ENCODE data around the gene CAPN13.

CAPN13 gene, protein sequence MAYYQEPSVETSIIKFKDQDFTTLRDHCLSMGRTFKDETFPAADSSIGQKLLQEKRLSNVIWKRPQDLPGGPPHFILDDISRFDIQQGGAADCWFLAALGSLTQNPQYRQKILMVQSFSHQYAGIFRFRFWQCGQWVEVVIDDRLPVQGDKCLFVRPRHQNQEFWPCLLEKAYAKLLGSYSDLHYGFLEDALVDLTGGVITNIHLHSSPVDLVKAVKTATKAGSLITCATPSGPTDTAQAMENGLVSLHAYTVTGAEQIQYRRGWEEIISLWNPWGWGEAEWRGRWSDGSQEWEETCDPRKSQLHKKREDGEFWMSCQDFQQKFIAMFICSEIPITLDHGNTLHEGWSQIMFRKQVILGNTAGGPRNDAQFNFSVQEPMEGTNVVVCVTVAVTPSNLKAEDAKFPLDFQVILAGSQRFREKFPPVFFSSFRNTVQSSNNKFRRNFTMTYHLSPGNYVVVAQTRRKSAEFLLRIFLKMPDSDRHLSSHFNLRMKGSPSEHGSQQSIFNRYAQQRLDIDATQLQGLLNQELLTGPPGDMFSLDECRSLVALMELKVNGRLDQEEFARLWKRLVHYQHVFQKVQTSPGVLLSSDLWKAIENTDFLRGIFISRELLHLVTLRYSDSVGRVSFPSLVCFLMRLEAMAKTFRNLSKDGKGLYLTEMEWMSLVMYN

DNA sequence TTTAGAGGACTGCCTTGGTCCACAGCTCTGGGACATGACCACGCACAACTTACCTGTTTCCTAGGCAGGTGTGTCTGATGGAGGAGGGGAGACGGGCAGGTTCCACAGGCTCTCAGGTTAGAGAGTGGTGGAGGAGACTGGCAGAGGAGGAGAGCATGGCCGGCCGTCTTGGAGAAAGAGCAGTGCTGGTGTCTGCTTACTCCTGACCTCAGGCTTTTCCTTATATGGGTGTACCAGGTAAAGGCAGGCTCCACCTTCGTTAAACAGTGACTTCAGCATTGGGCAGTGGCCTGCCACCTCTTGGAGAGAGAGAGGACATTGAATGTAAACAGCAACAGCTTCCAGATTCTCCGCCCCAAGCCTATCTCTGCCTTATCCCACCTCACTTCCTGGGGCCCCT is at the start of gene CAPN13:
CAPN13 (minus strand) TSS at position 198 of the 400 bp plus-strand sequence. CDS start 20,121 bp downstream, outside the sequence.
- DNase-seq: no peak

DNA sequence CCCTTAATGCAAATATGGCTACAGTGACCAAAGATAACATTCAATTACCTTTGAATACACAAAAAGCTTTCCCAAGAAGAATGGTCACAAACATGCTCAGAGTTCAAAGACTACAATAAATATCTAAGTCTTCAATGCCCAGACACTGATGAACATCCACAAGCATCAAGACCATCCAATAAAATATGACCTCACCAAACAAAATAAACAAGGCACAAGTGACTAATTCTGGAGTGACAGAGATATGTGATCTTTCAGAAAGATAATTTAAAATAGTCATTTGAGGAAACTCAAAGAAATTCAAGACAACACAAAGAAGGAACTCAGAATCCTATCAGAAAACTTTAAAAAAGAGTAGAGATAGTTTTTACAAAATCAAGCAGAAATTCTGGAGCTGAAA is 40.6 kb upstream of the CAPN13 start:
- no peak for DNase-seq

- DNase-seq: no peak
Observed at GRCh38 chr2:30847329-30847728, 40.1 kb upstream of the CAPN13 start.

DNA sequence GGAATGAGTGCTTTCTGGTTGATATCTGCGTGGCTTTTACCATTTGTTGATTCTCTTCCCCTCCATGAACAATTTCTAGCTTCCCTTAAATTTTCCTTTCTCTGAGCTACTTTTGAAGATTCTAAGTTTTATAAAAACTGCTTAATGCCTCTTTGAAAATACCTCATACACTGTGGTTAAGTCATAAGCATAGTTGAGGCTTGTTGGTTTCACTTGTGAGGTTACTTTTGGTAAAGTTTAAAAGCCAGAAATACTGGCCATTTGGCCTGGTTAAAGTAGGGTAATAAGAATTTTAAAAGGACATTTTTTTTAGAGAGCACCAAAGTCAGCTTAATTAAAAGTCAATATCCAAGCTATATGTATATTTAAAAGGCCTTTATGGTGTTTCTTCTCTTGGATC is 21.3 kb upstream of the CAPN13 start:
- DNase-seq: no peak

DNA sequence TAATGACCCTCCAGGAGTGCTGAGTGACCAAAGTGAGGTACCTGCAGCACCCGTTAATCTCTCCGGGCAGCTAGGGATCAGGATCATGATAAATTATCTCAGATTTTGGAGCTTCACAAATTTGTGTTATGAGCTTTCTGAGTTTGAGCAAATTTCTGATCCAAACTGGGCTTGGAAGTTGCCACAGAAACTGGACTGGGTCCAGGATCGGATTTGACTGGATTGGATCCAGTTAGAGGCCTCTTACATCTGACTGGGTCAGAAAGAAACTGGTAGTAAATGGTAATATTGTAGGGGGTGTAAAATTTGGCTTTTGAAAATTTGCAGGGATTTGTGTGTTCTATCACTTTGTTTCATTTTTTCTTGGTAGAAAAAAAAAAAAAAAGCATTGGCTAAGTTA is 19.7 kb upstream of the CAPN13 start:
- no peak for DNase-seq

GRCh38 chr2:30826481-30826880 is 19.2 kb upstream of the CAPN13 start:
- DNase-seq: no peak

DNA sequence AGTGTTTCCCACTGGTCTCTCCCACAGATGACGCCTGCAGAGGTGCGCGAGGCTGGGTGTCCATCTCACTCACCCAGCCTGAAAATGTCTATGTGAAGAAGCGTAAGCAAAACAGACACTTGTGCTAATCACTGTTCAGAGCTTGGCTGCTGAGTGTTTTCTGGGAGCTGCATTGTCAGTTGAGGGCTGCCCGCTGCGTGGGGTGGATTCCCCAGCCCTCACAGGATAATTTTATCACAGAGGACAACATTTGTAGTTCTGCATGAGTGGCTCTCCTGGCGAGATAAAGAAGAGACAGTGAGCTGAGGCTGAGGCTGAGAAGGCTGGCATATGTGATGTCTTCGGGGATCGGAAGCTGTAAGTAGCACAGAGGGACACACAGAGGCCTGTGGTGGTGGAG is 16.2 kb upstream of the CAPN13 start:
- DNase-seq: no peak

DNA sequence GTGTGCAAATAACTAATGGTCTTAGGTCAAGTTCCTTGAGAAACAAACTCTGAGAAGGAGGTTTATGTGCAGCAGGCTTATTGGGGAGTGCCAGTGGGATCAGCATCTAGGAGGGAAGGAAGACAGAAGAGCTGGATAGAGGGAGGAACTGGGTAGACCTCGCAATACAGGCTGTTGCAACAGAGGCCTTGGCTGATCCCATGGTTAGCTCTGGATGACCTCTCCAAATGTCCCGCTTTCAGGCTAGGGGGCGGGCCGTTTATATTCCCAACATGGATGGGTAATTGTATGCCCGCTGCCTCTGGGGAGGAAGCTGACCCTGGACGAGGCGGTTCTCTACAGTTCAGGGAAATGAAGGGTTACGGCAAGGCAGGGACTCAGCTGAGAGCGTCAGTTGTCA is 14.7 kb upstream of the CAPN13 start:
- DNase-seq: no peak

DNA sequence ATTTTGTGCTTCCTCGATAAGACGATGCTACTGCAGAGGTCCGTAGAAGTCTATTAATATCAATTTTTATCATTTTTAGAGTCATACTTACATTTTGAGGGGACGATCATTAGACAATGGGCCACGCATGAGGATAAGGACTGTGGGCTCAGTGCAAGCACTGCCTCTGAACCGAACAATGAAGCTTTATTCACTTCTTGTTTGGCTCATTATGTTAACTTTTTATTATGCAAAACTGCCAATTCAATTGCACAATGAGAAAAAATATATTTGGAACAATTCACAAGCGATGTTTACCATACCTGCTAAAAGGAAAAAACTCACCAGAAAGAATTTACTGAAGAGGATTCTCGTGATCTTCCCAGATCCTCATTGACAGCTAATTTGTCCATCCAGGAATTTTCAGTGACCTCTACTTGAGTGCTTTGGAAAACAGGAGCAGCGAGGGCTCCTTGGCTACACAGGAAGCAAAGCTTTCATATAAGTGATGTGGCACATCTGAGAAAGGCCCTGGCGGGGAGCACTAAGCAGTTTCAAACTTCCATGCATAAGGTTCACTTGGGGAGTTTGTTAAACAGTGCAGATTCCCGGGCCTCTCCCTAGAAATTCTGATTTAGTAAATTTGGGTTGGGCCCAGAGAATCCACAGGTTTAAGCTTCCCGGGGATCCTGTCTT is 13.3 kb upstream of the CAPN13 start:
- DNase-seq: no peak

DNA sequence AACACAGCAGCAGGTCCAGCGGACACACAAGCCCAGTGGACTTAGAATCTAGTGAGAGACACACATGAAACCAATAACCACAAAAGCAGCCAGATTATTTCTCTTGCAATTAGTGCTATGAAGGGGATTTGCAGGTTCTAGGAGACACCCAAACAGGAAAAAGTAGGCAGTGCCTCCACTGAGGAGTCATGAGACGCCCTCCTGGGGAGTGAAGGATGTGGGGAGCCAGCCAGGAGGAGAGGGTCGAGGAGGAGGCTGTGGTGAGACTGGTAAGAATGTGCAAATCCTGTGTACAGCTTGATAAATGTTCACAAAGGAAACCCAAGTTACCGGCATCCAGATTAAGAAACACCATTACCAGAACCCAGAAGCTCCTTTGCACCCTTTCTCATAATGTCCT is 2.7 kb upstream of the CAPN13 start:
- no peak for DNase-seq

GRCh38 chr2:30808695-30809094 is 1.4 kb upstream of the CAPN13 start:
- DNase-seq: no peak

DNA sequence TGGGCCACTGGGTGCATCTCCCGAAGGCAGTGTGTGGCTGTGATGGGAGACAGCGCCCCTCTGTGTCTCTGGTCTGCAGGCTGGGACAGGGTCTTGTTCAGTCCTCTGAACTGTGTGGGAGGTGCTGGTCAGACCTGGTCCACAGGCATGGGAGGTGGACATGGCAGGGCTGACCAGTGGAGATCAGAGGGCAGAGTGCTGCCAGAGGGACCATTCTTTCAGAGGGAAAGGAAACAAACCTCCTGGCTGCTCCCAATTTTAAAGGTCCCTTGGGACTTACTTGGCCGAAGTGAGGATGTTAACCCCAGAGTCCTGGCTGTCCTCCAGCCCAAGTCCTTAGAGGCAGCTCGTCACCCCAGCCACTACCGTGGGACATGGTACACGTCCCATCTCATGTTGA is 4.0 kb downstream of the CAPN13 start:
- DNase-seq: no peak

- DNase-seq: no peak
Observed at GRCh38 chr2:30802611-30803010, 4.6 kb downstream of the CAPN13 start.

DNA sequence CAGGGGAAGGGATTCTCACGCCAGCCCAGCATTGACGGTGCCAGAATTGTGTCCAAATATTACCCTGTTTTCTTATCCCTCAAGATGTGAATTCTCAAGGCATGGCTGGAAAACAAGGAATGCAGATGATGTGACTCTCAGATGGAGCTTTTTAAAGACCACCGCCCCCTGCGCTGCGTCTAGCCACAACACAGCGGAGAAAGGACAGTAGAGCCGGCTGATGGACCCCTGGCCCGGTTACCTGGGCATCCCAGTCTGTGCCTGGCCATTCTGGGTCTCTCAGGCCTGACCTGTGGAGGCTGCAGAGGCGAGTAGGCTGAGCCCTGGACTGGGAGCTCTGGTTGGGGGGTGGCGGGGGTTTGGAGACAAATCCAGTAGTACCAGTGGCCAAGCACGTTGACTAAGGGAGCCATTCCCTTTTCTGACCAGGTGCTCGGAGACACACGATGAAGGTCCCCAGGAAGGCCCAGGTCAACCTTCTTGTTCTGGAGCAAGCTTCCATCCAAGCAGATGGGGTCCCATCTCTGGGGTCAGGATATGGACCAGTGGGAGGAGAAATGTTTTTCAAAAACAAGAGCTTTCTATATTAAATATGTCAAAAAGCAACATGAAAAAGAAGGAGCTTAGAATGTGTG is 5.3 kb downstream of the CAPN13 start:
- no peak for DNase-seq

GRCh38 chr2:30800159-30800558 is 7.1 kb downstream of the CAPN13 start:
- no peak for DNase-seq

- DNase-seq: no peak
Observed at GRCh38 chr2:30799366-30799765, 7.9 kb downstream of the CAPN13 start.

DNA sequence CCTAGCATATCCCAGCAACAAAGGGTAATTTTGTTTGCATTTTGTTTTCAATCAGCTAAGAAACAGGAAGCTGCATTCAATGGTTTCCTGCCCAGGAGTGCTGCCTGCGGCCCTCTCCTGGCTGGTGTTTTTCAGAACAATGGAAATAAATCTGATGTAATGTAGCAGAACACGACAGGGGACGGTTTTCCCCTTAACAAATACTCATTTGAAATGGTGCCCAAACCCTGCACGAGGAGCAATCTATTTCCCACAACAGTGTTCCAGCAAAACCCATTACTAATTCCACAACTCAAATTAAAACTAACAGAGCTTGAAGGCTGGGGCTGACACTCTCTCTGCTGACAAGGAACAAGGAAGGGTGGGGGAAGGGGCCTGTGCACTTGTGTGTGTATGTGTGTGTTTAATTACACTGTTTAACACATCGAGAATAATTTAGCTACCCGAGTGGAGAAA is 8.7 kb downstream of the CAPN13 start:
- no peak for DNase-seq

GRCh38 chr2:30797381-30798015 is 9.7 kb downstream of the CAPN13 start:
- no peak for DNase-seq

DNA sequence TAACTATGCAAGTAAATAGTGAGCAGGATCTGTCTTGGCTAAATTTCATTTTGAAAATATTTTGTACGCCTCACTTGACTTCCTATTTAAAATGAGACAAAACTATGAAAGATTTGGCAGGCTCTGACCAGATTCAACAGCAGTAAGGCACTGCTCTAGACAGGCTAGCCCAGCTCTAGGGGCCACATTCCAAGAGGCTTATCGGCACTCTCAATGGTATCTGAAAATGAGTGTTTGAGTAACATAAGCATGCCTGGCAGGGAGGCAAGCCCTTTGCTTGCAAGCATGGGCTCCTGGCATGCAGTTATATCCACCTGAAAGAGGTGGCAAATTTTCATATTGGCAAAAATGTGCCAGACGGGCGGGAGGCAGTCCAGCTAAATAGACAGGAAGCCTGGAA is 10.5 kb downstream of the CAPN13 start:
- DNase-seq: no peak

GRCh38 chr2:30792521-30792920 is 14.7 kb downstream of the CAPN13 start:
- DNase-seq: no peak

DNA sequence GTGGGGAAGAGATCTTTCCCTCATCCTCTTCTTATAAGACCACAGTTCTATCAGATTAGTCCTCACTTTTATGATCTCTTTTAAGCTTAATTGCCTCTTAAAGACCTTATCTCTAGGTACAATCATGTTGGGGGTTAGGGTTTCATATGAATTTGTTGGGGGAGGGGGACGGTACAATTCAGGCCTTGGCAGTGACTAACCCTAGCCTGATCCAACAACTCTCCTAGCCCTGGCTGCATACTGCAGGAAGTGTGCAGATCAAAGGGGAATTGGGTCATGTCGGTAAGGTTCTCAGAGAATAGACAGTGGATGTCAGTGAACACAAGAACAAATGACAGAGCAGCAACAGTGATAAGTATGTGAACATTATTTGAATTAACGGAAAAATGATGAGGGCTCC is 16.4 kb downstream of the CAPN13 start:
- DNase-seq: no peak

GRCh38 chr2:30789670-30790210 is 17.5 kb downstream of the CAPN13 start:
- no peak for DNase-seq

Measured in activated CD4-positive, alpha-beta T cell treated with anti-CD3 and anti-CD28 coated beads for 1 hour (primary cell).